GM12878 (cell line): ENCODE data around the gene HTR6.

Experiments
- CBFB ChIP-seq: IDR thresholded peaks from 2 replicates; pipeline ENCODE4 v1.6.1; 2016; ENCODE audit warnings: antibody characterized with exemption, low read depth
- CBX5 ChIP-seq: sonication (generic); IDR thresholded peaks from 2 replicates; pipeline ENCODE4 v1.6.1; 2016; ENCODE audit warnings: low read depth, moderate library complexity, mild to moderate bottlenecking, inconsistent platforms
- CTCF ChIP-seq, 3 experiments: IDR thresholded peaks in 2 of 3; conservative IDR thresholded peaks in 1 of 3; 2 replicates each; pipeline ENCODE4 v1.5.1; 2011; ENCODE audit warnings: low read depth in 3 of 3, low read length in 3 of 3, mild to moderate bottlenecking in 3 of 3, control low read depth in 2 of 3, moderate library complexity in 2 of 3, inconsistent platforms in 1 of 3, mixed read lengths in 1 of 3; ENCODE audit not compliant: control insufficient read depth in 2 of 3, insufficient read depth in 1 of 3; ENCODE audit errors: extremely low read depth in 1 of 3
- EP300 ChIP-seq, 2 experiments: fragments of 150-350 bp in 1 of 2; IDR thresholded peaks; 2 replicates each; pipeline ENCODE4 v1.6.1; 2011 to 2012; ENCODE audit warnings: low read depth in 2 of 2, low read length in 2 of 2, borderline replicate concordance in 1 of 2, improper control_type of control experiment in 1 of 2, inconsistent platforms in 1 of 2; ENCODE audit not compliant: control insufficient read depth in 1 of 2
- EZH2 ChIP-seq: IDR thresholded peaks from 2 replicates; pipeline ENCODE4 v1.6.1; 2012; ENCODE audit warnings: low read depth, mild to moderate bottlenecking, control low read depth, inconsistent platforms, low read length, borderline replicate concordance; ENCODE audit not compliant: control insufficient read depth
- JUNB ChIP-seq: IDR thresholded peaks from 2 replicates; pipeline ENCODE4 v1.6.1; 2016; ENCODE audit warnings: antibody characterized with exemption, mild to moderate bottlenecking
- POLR2A ChIP-seq: IDR thresholded peaks from 2 replicates; pipeline ENCODE4 v1.6.1; 2011; ENCODE audit warnings: low read depth, mild to moderate bottlenecking, low read length
- POLR2AphosphoS5 ChIP-seq: IDR thresholded peaks from 2 replicates; pipeline ENCODE4 v1.6.1; 2011; ENCODE audit warnings: mild to moderate bottlenecking, low read length, inconsistent platforms
- RAD21 ChIP-seq: IDR thresholded peaks from 2 replicates; pipeline ENCODE4 v1.6.1; 2011; ENCODE audit warnings: mild to moderate bottlenecking, low read depth, low read length, moderate library complexity; ENCODE audit not compliant: insufficient read depth
- ZNF274 ChIP-seq: IDR thresholded peaks from one replicate; pipeline ENCODE4 v1.8.0; 2011; ENCODE audit not compliant: insufficient read length, insufficient read depth
- TF ChIP-seq, protein P1 (sequence below): IDR thresholded peaks from 2 replicates; pipeline ENCODE4 v1.6.1; 2012; ENCODE audit warnings: mild to moderate bottlenecking, low read depth, low read length
- TF ChIP-seq, protein P2 (sequence below): IDR thresholded peaks from 2 replicates; pipeline ENCODE4 v1.6.1; 2011; ENCODE audit warnings: mild to moderate bottlenecking, low read depth, low read length, moderate library complexity; ENCODE audit not compliant: insufficient replicate concordance

- TF ChIP-seq POLR2A (no peak), ZNF274 (no peak), CTCF (IDR thresholded peaks at IDR 0.05 in 2 of 3, conservative IDR thresholded peaks at IDR 0.05 in 1 of 3; ENCODE audit: control insufficient read depth in 2 of 3, extremely low read depth in 1 of 3, insufficient read depth in 1 of 3, low read depth in 3 of 3, low read length in 3 of 3) (no peak), CBX5 (no peak), EZH2 (no peak), CBFB (no peak), RAD21 (no peak), POLR2AphosphoS5 (no peak), EP300 (IDR thresholded peaks at IDR 0.05; ENCODE audit: borderline replicate concordance in 1 of 2, control insufficient read depth in 1 of 2, low read depth in 2 of 2, low read length in 2 of 2) (no peak), JUNB (no peak)
- TF ChIP-seq, protein P1, sequence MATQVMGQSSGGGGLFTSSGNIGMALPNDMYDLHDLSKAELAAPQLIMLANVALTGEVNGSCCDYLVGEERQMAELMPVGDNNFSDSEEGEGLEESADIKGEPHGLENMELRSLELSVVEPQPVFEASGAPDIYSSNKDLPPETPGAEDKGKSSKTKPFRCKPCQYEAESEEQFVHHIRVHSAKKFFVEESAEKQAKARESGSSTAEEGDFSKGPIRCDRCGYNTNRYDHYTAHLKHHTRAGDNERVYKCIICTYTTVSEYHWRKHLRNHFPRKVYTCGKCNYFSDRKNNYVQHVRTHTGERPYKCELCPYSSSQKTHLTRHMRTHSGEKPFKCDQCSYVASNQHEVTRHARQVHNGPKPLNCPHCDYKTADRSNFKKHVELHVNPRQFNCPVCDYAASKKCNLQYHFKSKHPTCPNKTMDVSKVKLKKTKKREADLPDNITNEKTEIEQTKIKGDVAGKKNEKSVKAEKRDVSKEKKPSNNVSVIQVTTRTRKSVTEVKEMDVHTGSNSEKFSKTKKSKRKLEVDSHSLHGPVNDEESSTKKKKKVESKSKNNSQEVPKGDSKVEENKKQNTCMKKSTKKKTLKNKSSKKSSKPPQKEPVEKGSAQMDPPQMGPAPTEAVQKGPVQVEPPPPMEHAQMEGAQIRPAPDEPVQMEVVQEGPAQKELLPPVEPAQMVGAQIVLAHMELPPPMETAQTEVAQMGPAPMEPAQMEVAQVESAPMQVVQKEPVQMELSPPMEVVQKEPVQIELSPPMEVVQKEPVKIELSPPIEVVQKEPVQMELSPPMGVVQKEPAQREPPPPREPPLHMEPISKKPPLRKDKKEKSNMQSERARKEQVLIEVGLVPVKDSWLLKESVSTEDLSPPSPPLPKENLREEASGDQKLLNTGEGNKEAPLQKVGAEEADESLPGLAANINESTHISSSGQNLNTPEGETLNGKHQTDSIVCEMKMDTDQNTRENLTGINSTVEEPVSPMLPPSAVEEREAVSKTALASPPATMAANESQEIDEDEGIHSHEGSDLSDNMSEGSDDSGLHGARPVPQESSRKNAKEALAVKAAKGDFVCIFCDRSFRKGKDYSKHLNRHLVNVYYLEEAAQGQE: no peak
- TF ChIP-seq, protein P2, sequence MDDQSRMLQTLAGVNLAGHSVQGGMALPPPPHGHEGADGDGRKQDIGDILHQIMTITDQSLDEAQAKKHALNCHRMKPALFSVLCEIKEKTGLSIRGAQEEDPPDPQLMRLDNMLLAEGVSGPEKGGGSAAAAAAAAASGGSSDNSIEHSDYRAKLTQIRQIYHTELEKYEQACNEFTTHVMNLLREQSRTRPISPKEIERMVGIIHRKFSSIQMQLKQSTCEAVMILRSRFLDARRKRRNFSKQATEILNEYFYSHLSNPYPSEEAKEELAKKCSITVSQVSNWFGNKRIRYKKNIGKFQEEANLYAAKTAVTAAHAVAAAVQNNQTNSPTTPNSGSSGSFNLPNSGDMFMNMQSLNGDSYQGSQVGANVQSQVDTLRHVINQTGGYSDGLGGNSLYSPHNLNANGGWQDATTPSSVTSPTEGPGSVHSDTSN: no peak
Measured at GRCh38 chr1:19617376-19617775, 47.3 kb upstream of the HTR6 start.
